Endodermal cell (in vitro differentiated cells): ENCODE measurements around the gene LTB. TPM values are rescaled to one million over a fixed set of nuclear protein-coding genes. Genes with fewer than 3 reads are reported as not detected.

Source experiments
- DNase-seq: peaks from one replicate; pipeline ENCODE4 v3.0.0-alpha.2; 2017
- H3K27ac ChIP-seq: 2 replicates; pipeline ENCODE4 v1.5.1; 2013; ENCODE audit warnings: mild to moderate bottlenecking, low read depth, low read length, moderate library complexity
- H3K27me3 ChIP-seq: 2 replicates; pipeline ENCODE4 v1.6.1; 2013; ENCODE audit warnings: mild to moderate bottlenecking, low read length, moderate library complexity; ENCODE audit not compliant: insufficient read depth, control insufficient read depth, poor library complexity, severe bottlenecking
- H3K36me3 ChIP-seq: 2 replicates; pipeline ENCODE4 v1.7.0; 2013; ENCODE audit warnings: mild to moderate bottlenecking, low read length, moderate library complexity; ENCODE audit not compliant: control insufficient read depth, insufficient read depth
- H3K4me1 ChIP-seq: one replicate; pipeline ENCODE4 v1.7.0; 2013; ENCODE audit warnings: low read length; ENCODE audit not compliant: control insufficient read depth, insufficient read depth
- H3K4me3 ChIP-seq: 2 replicates; pipeline ENCODE4 v1.5.1; 2013; ENCODE audit warnings: mild to moderate bottlenecking, low read length, moderate library complexity
- H3K9ac ChIP-seq: 2 replicates; pipeline ENCODE4 v1.6.1; 2013; ENCODE audit warnings: mild to moderate bottlenecking, low read length, moderate library complexity; ENCODE audit not compliant: poor library complexity, severe bottlenecking; ENCODE audit errors: extremely low read depth
- H3K9me3 ChIP-seq: 2 replicates; pipeline ENCODE4 v1.6.1; 2013; ENCODE audit warnings: mild to moderate bottlenecking, low read length, moderate library complexity; ENCODE audit not compliant: control insufficient read depth
- H3K27ac Mint-ChIP-seq: 2 replicates; pipeline ENCODE4 v1.8.0; 2020; ENCODE audit warnings: mixed read lengths
- H3K27me3 Mint-ChIP-seq: 2 replicates; pipeline ENCODE4 v1.8.0; 2021; ENCODE audit warnings: mild to moderate bottlenecking, mixed read lengths; ENCODE audit not compliant: insufficient read depth
- H3K36me3 Mint-ChIP-seq: 2 replicates; pipeline ENCODE4 v1.8.0; 2020; ENCODE audit warnings: low read depth, mixed read lengths
- H3K4me1 Mint-ChIP-seq: 2 replicates; pipeline ENCODE4 v1.8.0; 2020; ENCODE audit warnings: mixed read lengths
- H3K4me3 Mint-ChIP-seq: 2 replicates; pipeline ENCODE4 v1.8.0; 2020; ENCODE audit warnings: mild to moderate bottlenecking, moderate library complexity, mixed read lengths
- H3K9me3 Mint-ChIP-seq: 2 replicates; pipeline ENCODE4 v1.8.0; 2020; ENCODE audit warnings: mild to moderate bottlenecking, mixed read lengths
- CTCF ChIP-seq: fragments of 200-600 bp; sonication (generic); conservative IDR thresholded peaks from 2 replicates; pipeline ENCODE4 v1.5.0; 2021; ENCODE audit warnings: antibody characterized with exemption, mild to moderate bottlenecking
- WGBS, 2 experiments: methylation state at CpG; one replicate each; pipeline versions ENCODE4 v1.1.5 to v1.1.7; 2013; ENCODE audit warnings: missing lambda C conversion rate in 2 of 2, mixed read lengths in 1 of 2; ENCODE audit not compliant: insufficient coverage in 1 of 2, insufficient read length in 1 of 2; 5-methylcytosine and 5-hydroxymethylcytosine counted together
- total RNA-seq, 2 donors: library from RNA; stranded (reverse); fragmentation: NEBNext Ultra II Directional in 1 of 2; extraction: Animal tissue kit (Norgen Biotek cat#: 25700) in 1 of 2; gene quantifications; 2 replicates in 1 of 2; 3 replicates in 1 of 2; pipeline ENCODE4 v1.2.1, GENCODE V29; 2021

LTB gene
- total RNA-seq, 2 donors from 2014 or later = 1.3 TPM; not detected in 1

DNA sequence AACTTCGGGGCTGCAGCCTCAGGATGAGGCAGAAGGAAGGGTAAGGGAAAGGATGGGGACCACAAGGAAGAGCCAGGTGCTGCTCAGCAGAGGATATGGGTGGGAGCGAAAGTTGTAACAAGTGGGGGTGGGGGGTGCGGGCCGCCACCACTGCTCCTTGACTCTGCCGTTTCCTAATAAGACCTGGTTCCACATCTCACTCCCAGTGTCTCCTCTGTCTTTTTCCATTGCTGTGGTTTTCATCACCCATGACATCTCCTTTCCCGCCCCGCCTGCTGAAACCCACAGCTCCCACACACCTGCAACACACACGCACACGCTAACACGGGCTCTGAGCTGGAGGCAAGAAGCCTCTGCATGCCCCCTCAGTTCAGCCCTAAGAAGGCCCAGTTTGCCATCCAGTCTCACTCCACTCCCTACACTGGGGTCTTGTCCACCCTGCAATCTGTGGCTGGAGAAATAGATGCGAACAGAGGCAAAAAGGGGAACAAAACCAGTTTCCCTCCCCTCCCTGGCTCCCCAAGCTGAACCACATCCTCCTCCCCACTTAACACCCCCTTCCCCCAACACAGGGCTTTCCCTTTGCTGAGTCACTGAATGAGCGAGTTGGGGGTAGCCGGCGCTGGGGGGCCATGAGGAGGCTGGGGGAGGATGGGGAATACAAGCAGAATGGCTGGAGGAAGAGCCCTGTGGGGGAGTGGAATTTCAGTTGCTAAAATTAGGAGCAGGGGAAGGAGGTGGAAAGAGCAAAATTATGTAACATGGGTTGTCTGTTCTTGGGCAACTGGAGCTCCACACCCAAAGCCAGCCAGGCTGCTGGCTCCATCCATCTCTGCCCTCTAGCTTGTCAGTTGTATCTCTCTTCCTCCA is 23.4 kb downstream of the LTB start:
- Histone ChIP-seq H3K27ac (no peak overlapping the region), H3K27me3 (no peaks in the 10 kb centered on the region), H3K9me3 (no peaks in the 10 kb centered on the region), H3K4me1 (no peaks in the 10 kb centered on the region), H3K4me3 (no peak overlapping the region), H3K9ac (no peak overlapping the region), H3K36me3 (peaks cover 28% of the 10 kb centered on the region)
- no peaks in the 10 kb centered on the region for H3K9me3 Mint-ChIP-seq
- H3K4me3 Mint-ChIP-seq = no peak overlapping the region
- H3K27ac Mint-ChIP-seq = no peak overlapping the region
- H3K4me1 Mint-ChIP-seq = no peaks in the 10 kb centered on the region
- H3K27me3 Mint-ChIP-seq = no peaks in the 10 kb centered on the region
- 84 to 94% methylated on average over 2 to 14 of the region's 14 CpGs for WGBS, 2 experiments
- no peak for DNase-seq
- TF ChIP-seq CTCF = no peak
- peaks cover 18% of the 10 kb centered on the region for H3K36me3 Mint-ChIP-seq

DNA sequence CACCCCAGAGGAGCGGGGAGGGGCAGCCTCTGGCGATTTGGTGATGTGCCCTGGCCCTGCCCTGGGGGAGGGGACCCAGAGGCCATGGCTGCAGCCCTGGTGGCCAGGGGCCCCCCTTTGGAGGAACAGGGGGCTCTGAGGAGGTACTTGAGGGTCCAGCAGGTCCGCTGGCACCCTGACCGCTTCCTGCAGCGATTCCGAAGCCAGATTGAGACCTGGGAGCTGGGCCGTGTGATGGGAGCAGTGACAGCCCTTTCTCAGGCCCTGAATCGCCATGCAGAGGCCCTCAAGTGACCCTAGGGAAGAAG is 24.0 kb downstream of the LTB start:
- no peaks in the 10 kb centered on the region for H3K27me3 ChIP-seq
- no peak for DNase-seq
- H3K9ac ChIP-seq = no peak overlapping the region
- no peaks in the 10 kb centered on the region for H3K9me3 Mint-ChIP-seq
- TF ChIP-seq CTCF = no peak
- H3K27ac ChIP-seq = no peak overlapping the region
- no peak overlapping the region for H3K4me3 ChIP-seq
- H3K36me3 Mint-ChIP-seq = peaks cover 19% of the 10 kb centered on the region
- H3K27ac Mint-ChIP-seq = no peak overlapping the region
- H3K4me3 Mint-ChIP-seq = no peak overlapping the region
- H3K4me1 Mint-ChIP-seq = no peaks in the 10 kb centered on the region
- WGBS, 2 experiments = 92 to 100% methylated on average over 5 to 8 of the region's 8 CpGs
- no peaks in the 10 kb centered on the region for H3K9me3 ChIP-seq
- H3K4me1 ChIP-seq = no peaks in the 10 kb centered on the region
- no peaks in the 10 kb centered on the region for H3K27me3 Mint-ChIP-seq
- peaks cover 29% of the 10 kb centered on the region for H3K36me3 ChIP-seq

DNA sequence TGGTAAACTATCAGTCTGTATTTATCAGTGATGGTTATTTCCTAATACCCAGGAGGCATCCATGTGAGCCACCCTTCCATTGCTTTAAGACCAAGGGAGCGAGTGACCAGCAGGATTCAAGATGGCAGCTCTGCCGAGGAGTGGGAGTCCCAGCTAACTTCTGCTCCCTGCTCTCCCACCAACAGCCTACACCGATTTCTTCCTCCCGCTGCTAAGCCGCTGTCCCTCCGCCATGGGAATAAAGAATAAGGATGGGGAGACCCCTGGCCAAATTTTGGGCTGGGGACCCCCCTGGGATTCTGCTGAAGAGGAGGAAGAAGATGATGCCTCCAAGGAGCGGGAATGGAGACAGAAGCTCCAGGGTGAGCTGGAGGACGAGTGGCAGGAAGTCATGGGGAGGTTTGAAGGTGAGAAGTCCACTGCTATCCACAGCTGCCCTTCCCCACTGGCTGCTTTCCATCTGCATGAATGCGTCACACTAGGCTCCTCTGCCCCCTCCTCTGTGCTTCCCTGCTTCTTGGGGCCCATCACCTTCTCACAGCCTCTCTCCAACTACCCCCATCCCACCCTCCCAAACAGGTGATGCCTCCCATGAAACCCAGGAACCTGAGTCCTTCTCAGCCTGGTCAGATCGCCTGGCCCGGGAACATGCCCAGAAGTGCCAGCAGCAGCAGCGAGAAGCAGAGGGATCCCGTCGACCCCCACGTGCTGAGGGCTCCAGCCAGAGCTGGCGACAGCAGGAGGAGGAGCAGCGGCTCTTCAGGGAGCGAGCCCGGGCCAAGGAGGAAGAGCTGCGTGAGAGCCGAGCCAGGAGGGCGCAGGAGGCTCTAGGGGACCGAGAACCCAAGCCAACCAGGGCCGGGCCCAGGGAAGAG is 24.5 kb downstream of the LTB start:
- Histone ChIP-seq H3K9ac (no peak overlapping the region), H3K36me3 (peaks cover 33% of the 10 kb centered on the region), H3K4me1 (no peaks in the 10 kb centered on the region), H3K27ac (no peak overlapping the region), H3K4me3 (no peak overlapping the region), H3K9me3 (no peaks in the 10 kb centered on the region), H3K27me3 (no peaks in the 10 kb centered on the region)
- Mint-ChIP-seq H3K27me3 (no peaks in the 10 kb centered on the region), H3K27ac (no peak overlapping the region), H3K9me3 (no peaks in the 10 kb centered on the region), H3K36me3 (peaks cover 22% of the 10 kb centered on the region), H3K4me3 (no peak overlapping the region), H3K4me1 (no peaks in the 10 kb centered on the region)
- DNase-seq = no peak
- WGBS, 2 experiments = 85 to 89% methylated on average over 16 to 24 of the region's 24 CpGs
- no peak for TF ChIP-seq CTCF
